Loucy (cell line): Measurements from ENCODE around the gene MXD4.

Source experiments
- H2AFZ ChIP-seq: fragments of 200-600 bp; sonication (generic); 2 replicates; pipeline ENCODE4 v1.6.0; 2016; ENCODE audit warnings: antibody characterized with exemption, mild to moderate bottlenecking, low read length, moderate library complexity
- H3F3A ChIP-seq: fragments of 200-600 bp; 2 replicates; pipeline ENCODE4 v1.6.0; 2016; ENCODE audit warnings: antibody characterized with exemption, low read depth, mild to moderate bottlenecking
- H3K27me3 ChIP-seq: fragments of 200-600 bp; sonication (generic); 2 replicates; pipeline ENCODE4 v1.6.1; 2014; ENCODE audit warnings: low read length, mild to moderate bottlenecking; ENCODE audit not compliant: insufficient read depth, poor library complexity, severe bottlenecking
- H3K36me3 ChIP-seq: fragments of 200-600 bp; sonication (generic); 2 replicates; pipeline ENCODE4 v1.6.1; 2016; ENCODE audit warnings: low read length; ENCODE audit not compliant: insufficient read depth
- H3K4me1 ChIP-seq: fragments of 200-600 bp; sonication (generic); 2 replicates; pipeline ENCODE4 v1.5.1; 2014; ENCODE audit warnings: low read length, mild to moderate bottlenecking; ENCODE audit not compliant: insufficient read depth, poor library complexity, severe bottlenecking
- H3K4me2 ChIP-seq: fragments of 200-600 bp; sonication (generic); 2 replicates; pipeline ENCODE4 v1.6.0; 2014; ENCODE audit warnings: antibody characterized with exemption, low read length, low read depth, mild to moderate bottlenecking; ENCODE audit not compliant: poor library complexity, severe bottlenecking
- H3K4me3 ChIP-seq: fragments of 200-600 bp; sonication (generic); 2 replicates; pipeline ENCODE4 v1.5.1; 2014; ENCODE audit warnings: low read length, mild to moderate bottlenecking, mixed read lengths; ENCODE audit not compliant: poor library complexity, severe bottlenecking
- H3K79me2 ChIP-seq: fragments of 200-600 bp; sonication (generic); 2 replicates; pipeline ENCODE4 v1.6.1; 2014; ENCODE audit warnings: low read length; ENCODE audit not compliant: insufficient read depth
- H3K9ac ChIP-seq: fragments of 200-600 bp; sonication (generic); 2 replicates; pipeline ENCODE4 v1.6.0; 2014; ENCODE audit warnings: mild to moderate bottlenecking, low read depth, low read length, moderate library complexity; ENCODE audit not compliant: poor library complexity, severe bottlenecking
- H3K9me2 ChIP-seq: fragments of 200-600 bp; sonication (generic); replicated peaks from 2 replicates; pipeline ENCODE4 v1.6.1; 2016; ENCODE audit warnings: low read depth, low read length, mixed read lengths
- H3K9me3 ChIP-seq: fragments of 200-600 bp; sonication (generic); 2 replicates; pipeline ENCODE4 v1.6.1; 2014; ENCODE audit warnings: mild to moderate bottlenecking, antibody characterized with exemption, low read length, low read depth; ENCODE audit not compliant: insufficient read depth
- H4K20me1 ChIP-seq: fragments of 200-600 bp; sonication (generic); 2 replicates; pipeline ENCODE4 v1.6.0; 2014; ENCODE audit warnings: antibody characterized with exemption, low read length, mild to moderate bottlenecking; ENCODE audit not compliant: insufficient read depth, poor library complexity, severe bottlenecking
- EZH2phosphoT487 ChIP-seq: fragments of 200-600 bp; IDR thresholded peaks from 2 replicates; pipeline ENCODE4 v1.6.1; 2018; ENCODE audit warnings: antibody characterized with exemption, mild to moderate bottlenecking, moderate library complexity, borderline replicate concordance
- TF ChIP-seq, protein P1 (sequence below): fragments of 200-600 bp; sonication (generic); conservative IDR thresholded peaks from 2 replicates; pipeline ENCODE4 v1.5.1; 2014; ENCODE audit warnings: mild to moderate bottlenecking, antibody characterized with exemption, low read length

Gene MXD4

DNA sequence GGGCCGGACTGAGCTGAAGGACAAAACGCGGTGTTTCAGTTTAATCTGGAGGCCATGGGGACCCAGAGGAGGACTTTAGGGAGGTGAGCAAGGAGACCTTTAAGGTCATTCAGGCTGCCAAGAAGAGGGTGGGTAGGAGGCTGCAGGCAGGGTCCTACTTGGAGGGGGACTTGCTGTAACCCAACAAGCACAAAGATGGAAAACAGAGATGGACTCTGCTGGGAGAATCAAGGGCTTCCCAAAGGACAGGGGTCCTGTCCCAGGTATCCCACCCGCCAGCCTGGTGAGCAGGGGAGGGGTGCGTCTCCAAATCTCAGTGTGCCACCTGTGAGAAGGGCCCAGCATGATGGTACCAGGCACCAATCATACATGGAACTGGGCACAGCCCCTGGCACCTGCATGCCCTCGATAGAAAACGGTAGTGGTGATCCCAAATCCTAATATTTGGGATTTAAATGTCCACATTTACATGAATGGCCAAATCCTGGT is 16.1 kb downstream of the MXD4 start:
- Histone ChIP-seq H3K9ac (peak overlapping the region; percentile 5), H3K4me2 (peak overlapping the region; percentile 22), H3K9me3 (no peaks in the 10 kb centered on the region), H3K4me1 (peaks cover 32% of the 10 kb centered on the region), H3K9me2 (no peaks in the 10 kb centered on the region), H3F3A (0 out of 2 replicates have a peak, but pooled peaks cover 3% of the 10 kb centered on the region), H3K27me3 (no peaks in the 10 kb centered on the region), H3K36me3 (peaks cover 19% of the 10 kb centered on the region; the same call in 1 of the 2 replicates), H3K79me2 (peaks cover 10% of the 10 kb centered on the region), H3K4me3 (no peak overlapping the region), H2AFZ (no peak overlapping the region), H4K20me1 (peaks cover 9% of the 10 kb centered on the region)
- no peak for TF ChIP-seq EZH2phosphoT487
- TF ChIP-seq, protein P1, sequence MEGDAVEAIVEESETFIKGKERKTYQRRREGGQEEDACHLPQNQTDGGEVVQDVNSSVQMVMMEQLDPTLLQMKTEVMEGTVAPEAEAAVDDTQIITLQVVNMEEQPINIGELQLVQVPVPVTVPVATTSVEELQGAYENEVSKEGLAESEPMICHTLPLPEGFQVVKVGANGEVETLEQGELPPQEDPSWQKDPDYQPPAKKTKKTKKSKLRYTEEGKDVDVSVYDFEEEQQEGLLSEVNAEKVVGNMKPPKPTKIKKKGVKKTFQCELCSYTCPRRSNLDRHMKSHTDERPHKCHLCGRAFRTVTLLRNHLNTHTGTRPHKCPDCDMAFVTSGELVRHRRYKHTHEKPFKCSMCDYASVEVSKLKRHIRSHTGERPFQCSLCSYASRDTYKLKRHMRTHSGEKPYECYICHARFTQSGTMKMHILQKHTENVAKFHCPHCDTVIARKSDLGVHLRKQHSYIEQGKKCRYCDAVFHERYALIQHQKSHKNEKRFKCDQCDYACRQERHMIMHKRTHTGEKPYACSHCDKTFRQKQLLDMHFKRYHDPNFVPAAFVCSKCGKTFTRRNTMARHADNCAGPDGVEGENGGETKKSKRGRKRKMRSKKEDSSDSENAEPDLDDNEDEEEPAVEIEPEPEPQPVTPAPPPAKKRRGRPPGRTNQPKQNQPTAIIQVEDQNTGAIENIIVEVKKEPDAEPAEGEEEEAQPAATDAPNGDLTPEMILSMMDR: no peak

DNA sequence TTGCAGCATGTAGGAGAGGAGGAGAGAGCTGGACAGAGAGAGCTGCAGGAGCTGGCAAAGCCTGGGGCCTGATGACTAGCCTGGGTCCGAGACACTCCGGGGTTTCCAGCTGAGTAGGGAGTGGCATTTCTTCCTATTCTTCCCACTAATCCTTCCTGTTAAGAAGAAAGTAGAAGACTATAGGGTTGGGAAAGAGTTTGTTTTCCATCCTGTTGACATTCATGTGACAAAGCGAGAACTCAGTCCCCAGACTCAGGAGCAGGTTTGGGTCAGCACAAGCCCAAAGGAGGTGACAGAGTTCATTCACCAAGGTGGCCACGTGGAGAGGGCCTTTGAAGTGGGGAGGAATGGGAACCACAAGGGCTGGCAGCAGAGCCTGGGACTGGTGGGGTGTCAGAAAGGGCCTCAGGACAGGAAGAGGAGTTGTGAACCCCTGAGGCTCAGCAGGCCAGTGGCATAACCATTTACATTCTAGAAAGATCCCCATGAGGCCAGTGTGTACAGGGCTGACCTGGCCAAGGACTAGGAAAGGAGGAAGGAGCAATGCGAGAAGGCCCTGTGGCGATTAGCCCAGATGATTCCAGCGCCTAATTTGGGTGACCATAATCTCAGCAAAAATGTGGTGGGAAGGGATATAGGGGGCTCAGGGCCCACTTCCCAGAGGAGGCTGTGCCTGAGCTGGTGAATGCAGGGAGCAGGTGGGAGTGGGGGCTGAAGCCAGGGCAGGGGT is 16.7 kb downstream of the MXD4 start:
- Histone ChIP-seq H3K4me1 (peaks cover 36% of the 10 kb centered on the region), H3K27me3 (no peaks in the 10 kb centered on the region), H3K36me3 (peaks cover 16% of the 10 kb centered on the region; the same call in 1 of the 2 replicates), H3K9ac (peak overlapping the region; percentile 5), H3K9me3 (no peaks in the 10 kb centered on the region), H3F3A (0 out of 2 replicates have a peak, but pooled peaks cover 3% of the 10 kb centered on the region), H3K4me2 (peak overlapping the region; percentile 22), H3K79me2 (peaks cover 16% of the 10 kb centered on the region), H4K20me1 (peaks cover 15% of the 10 kb centered on the region), H3K4me3 (no peak overlapping the region), H2AFZ (no peak overlapping the region), H3K9me2 (no peaks in the 10 kb centered on the region)
- TF ChIP-seq, protein P1: no peak
- no peak for TF ChIP-seq EZH2phosphoT487

DNA sequence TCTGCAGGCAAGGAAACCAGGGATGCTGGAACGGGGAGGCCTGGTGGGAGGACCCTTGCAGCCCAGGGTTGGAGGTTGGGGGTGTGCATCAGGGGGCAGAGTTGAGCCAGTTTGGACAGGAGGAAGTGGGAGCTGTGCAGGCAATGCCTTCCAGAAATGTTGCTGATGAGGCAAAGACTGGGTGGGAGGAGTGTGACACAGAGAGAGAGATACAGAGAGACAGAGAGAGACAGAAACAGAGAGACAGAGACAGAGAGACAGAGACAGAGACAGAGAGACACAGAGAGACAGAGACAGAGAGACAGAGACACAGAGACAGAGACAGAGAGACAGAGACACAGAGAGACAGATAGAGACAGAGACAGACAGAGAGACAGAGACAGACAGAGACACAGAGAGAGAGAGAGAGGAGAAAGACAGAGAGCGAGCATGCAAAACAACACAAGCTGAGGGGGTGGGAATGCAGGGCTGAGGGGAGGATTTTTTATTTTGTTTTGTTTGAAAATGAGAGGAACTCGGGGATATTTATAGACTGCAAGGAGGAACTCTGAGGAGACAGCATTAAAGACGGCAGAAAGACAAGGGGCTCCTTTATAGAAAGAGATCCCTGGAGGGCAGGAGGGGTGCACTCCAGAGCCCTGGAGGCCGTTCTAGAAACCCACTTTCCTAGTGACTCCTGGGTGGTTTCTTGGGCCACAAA is 18.1 kb downstream of the MXD4 start:
- Histone ChIP-seq H2AFZ (no peak overlapping the region), H3K9ac (no peak overlapping the region), H3K9me3 (no peaks in the 10 kb centered on the region), H3F3A (0 out of 2 replicates have a peak, but pooled peaks cover 3% of the 10 kb centered on the region), H3K4me1 (peaks cover 50% of the 10 kb centered on the region), H4K20me1 (peaks cover 29% of the 10 kb centered on the region), H3K79me2 (peaks cover 30% of the 10 kb centered on the region), H3K4me3 (no peak overlapping the region), H3K36me3 (peaks cover 3% of the 10 kb centered on the region; the same call in 1 of the 2 replicates), H3K9me2 (no peaks in the 10 kb centered on the region), H3K27me3 (no peaks in the 10 kb centered on the region), H3K4me2 (peak overlapping the region; percentile 29)
- TF ChIP-seq, protein P1: peak; percentile 52
- TF ChIP-seq EZH2phosphoT487: no peak
